HepG2 (cell line): ENCODE results near the gene ATP6V0D1. TPM values are rescaled to one million over a fixed set of nuclear protein-coding genes. Genes with fewer than 3 reads are reported as not detected.

Experiments
- ATAC-seq: fragments of 200-7000 bp; cut with Tn5 transposase; 3 replicates; pipeline ENCODE4 v1.9.1; 2020; ENCODE audit warnings: mild to moderate bottlenecking, moderate library complexity
- BruUV-seq: library from RNA; stranded (reverse); fragments of 400-500 nt; replicated peaks from 2 replicates; lab custom pipeline; 2021; lab: Mats Ljungman, UMichigan
- CTCF ChIA-PET: fragments of 300-600 bp; formaldehyde crosslinking; extraction: SDS; loops from one replicate; lab custom pipeline; 2021; ENCODE audit warnings: low total read pairs, inconsistent platforms, low intra/inter-chr PET ratio; lab: Yijun Ruan, JAX
- POLR2A ChIA-PET: fragments of 350-600 bp; sonication (Branson Sonifier 250); formaldehyde crosslinking; loops from one replicate; lab custom pipeline; 2020; ENCODE audit warnings: antibody characterized with exemption, inconsistent platforms; lab: Yijun Ruan, JAX
- DNase-seq: peaks from one replicate; pipeline ENCODE4 v3.0.0-alpha.2; 2015; ENCODE audit warnings: low spot score
- FAIRE-seq: peaks from 3 replicates; lab custom pipeline; 2011; peaks lifted over from hg19 to GRCh38; lab: Jason Lieb, UNC
- H2AFZ ChIP-seq: one replicate; pipeline ENCODE4 v1.6.1; 2011; ENCODE audit warnings: low read length, inconsistent platforms
- H3K27ac ChIP-seq: fragments of 300-600 bp; 3 replicates; pipeline ENCODE4 v1.8.0; 2011; ENCODE audit warnings: mixed run types, mild to moderate bottlenecking, mixed read lengths, low read length, inconsistent platforms; ENCODE audit not compliant: insufficient read depth; ENCODE audit errors: extremely low read length
- H3K27me3 ChIP-seq, 2 experiments: fragments of 200-600 bp in 1 of 2; 2 replicates in 1 of 2; 3 replicates in 1 of 2; pipeline versions ENCODE4 v1.6.0 to v1.8.0; 2011; ENCODE audit warnings: low read length in 2 of 2, mild to moderate bottlenecking in 2 of 2, moderate library complexity in 2 of 2, inconsistent platforms in 1 of 2; ENCODE audit not compliant: insufficient read depth in 2 of 2, control insufficient read depth in 1 of 2
- H3K36me3 ChIP-seq, 2 experiments: fragments of 200-600 bp in 1 of 2; replicated peaks in 1 of 2; 2 replicates in 1 of 2; 3 replicates in 1 of 2; pipeline versions ENCODE4 v1.5.1 to v1.8.0; 2011; ENCODE audit warnings: low read length in 2 of 2, inconsistent platforms in 1 of 2; ENCODE audit not compliant: insufficient read depth in 2 of 2, control insufficient read depth in 1 of 2
- H3K4me1 ChIP-seq: 2 replicates; pipeline ENCODE4 v1.5.1; 2012; ENCODE audit warnings: low read length, inconsistent platforms; ENCODE audit not compliant: insufficient read depth
- H3K4me2 ChIP-seq: 2 replicates; pipeline ENCODE4 v1.6.0; 2011; ENCODE audit warnings: low read depth, low read length, inconsistent platforms
- H3K4me3 ChIP-seq, 3 experiments: fragments of 200-600 bp in 1 of 3; sonication (generic), shearing (Covaris generic) in 1 of 3; replicated peaks in 1 of 3; 2 replicates each; pipeline ENCODE4 v1.5.1; 2011 to 2016; ENCODE audit warnings: low read length in 3 of 3, inconsistent platforms in 2 of 3, low read depth in 2 of 3, mild to moderate bottlenecking in 2 of 3, control low read depth in 1 of 3, mixed read lengths in 1 of 3; ENCODE audit not compliant: insufficient read depth in 1 of 3
- H3K79me2 ChIP-seq: one replicate; pipeline ENCODE4 v1.6.1; 2011; ENCODE audit warnings: low read length, inconsistent platforms; ENCODE audit not compliant: insufficient read depth
- H3K9ac ChIP-seq: 2 replicates; pipeline ENCODE4 v1.6.0; 2011; ENCODE audit warnings: mild to moderate bottlenecking, low read depth, low read length, inconsistent platforms; ENCODE audit not compliant: insufficient read depth
- H3K9me3 ChIP-seq: 2 replicates; pipeline ENCODE4 v1.5.1; 2012; ENCODE audit warnings: mild to moderate bottlenecking, low read length
- H4K20me1 ChIP-seq: 2 replicates; pipeline ENCODE4 v1.6.0; 2011; ENCODE audit warnings: inconsistent platforms, mild to moderate bottlenecking, low read length, moderate library complexity; ENCODE audit not compliant: insufficient read depth
- CBX5 ChIP-seq: sonication (generic); formaldehyde crosslinking; IDR thresholded peaks from 2 replicates; pipeline ENCODE4 v1.4.0; 2020; ENCODE audit warnings: missing genetic modification reagents, borderline replicate concordance
- CEBPB ChIP-seq: IDR thresholded peaks from 2 replicates; pipeline ENCODE4 v1.6.1; 2011; ENCODE audit warnings: low read depth, low read length, improper control_type of control experiment, borderline replicate concordance
- EZH2 ChIP-seq: conservative IDR thresholded peaks from 2 replicates; pipeline ENCODE4 v1.6.1; 2012; ENCODE audit warnings: mild to moderate bottlenecking, low read depth, low read length, moderate library complexity
- GTF2F1 ChIP-seq: fragments of 150-350 bp; IDR thresholded peaks from 2 replicates; pipeline ENCODE4 v1.6.1; 2014; ENCODE audit warnings: low read length
- KLF11 ChIP-seq: IDR thresholded peaks from 2 replicates; pipeline ENCODE4 v1.6.1; 2016; ENCODE audit warnings: missing compliant biosample characterization
- NONO ChIP-seq, 2 experiments: fragments of 450-650 bp in 1 of 2; sonication (generic) in 1 of 2; formaldehyde crosslinking in 1 of 2; IDR thresholded peaks in 1 of 2; conservative IDR thresholded peaks in 1 of 2; 2 replicates each; pipeline versions ENCODE4 v1.6.1 to v1.8.0; 2017 to 2022; ENCODE audit warnings: mild to moderate bottlenecking in 1 of 2, missing genetic modification reagents in 1 of 2, moderate library complexity in 1 of 2
- TAF15 ChIP-seq: fragments of 200-400 bp; formaldehyde crosslinking; IDR thresholded peaks from one replicate; pipeline ENCODE4 v1.6.1; 2018; ENCODE audit warnings: mild to moderate bottlenecking, low read depth, low read length; ENCODE audit not compliant: poor library complexity, severe bottlenecking
- TBL1XR1 ChIP-seq: fragments of 150-350 bp; IDR thresholded peaks from 2 replicates; pipeline ENCODE4 v1.6.1; 2014; ENCODE audit warnings: borderline replicate concordance, low read length; ENCODE audit not compliant: partially characterized antibody
- YEATS2 ChIP-seq: sonication (generic); formaldehyde crosslinking; IDR thresholded peaks from 2 replicates; pipeline ENCODE4 v1.4.0; 2020; ENCODE audit warnings: missing genetic modification reagents, borderline replicate concordance
- ZBTB38 ChIP-seq: sonication (generic); formaldehyde crosslinking; IDR thresholded peaks from 2 replicates; pipeline ENCODE4 v1.5.1; 2020; ENCODE audit warnings: mild to moderate bottlenecking, missing genetic modification reagents
- ZNF616 ChIP-seq: sonication (generic); formaldehyde crosslinking; IDR thresholded peaks from 2 replicates; pipeline ENCODE4 v1.5.0; 2020; ENCODE audit warnings: low read depth, mild to moderate bottlenecking, missing genetic modification reagents
- ZNF839 ChIP-seq: sonication (generic); formaldehyde crosslinking; IDR thresholded peaks from 2 replicates; pipeline ENCODE4 v1.4.0; 2020; ENCODE audit warnings: missing genetic modification reagents, mild to moderate bottlenecking, borderline replicate concordance
- WGBS: methylation state at CpG from one replicate; pipeline ENCODE4 v1.1.6; 2017; ENCODE audit warnings: low lambda C conversion rate; 5-methylcytosine and 5-hydroxymethylcytosine counted together
- in situ Hi-C: cut with HindIII; loops from 2 replicates; pipeline ENCODE4 v1.10.0; 2017; ENCODE audit warnings: low pct_unique_long_range_greater_than_20kb; ENCODE audit not compliant: extremely low pct_ligation_motif_present
- intact Hi-C: fragments of 100-400 bp; cut with micrococcal nuclease; formaldehyde crosslinking; loops from one replicate; pipeline ENCODE4 v1.10.0; 2022; ENCODE audit not compliant: unreplicated experiment
- polyA plus RNA-seq, 8 experiments: library from polyadenylated mRNA; depleted of rRNA in 3 of 8; stranded (reverse) in 7 of 8; unstranded in 1 of 8; fragments of >200 nt; fragmentation: Illumina TruSeq in 4 of 8; extraction: Trizol in 4 of 8; gene quantifications; 2 replicates each; pipeline versions ENCODE4 v1.2.1 to v1.2.3, GENCODE V29; 2011 to 2016; ENCODE audit warnings: low read depth in 4 of 8, missing spikeins in 1 of 8, mixed read lengths in 1 of 8; ENCODE audit not compliant: insufficient read depth in 1 of 8
- total RNA-seq, 5 experiments: library from RNA; depleted of rRNA; stranded (reverse); fragments of >200 nt; fragmentation: Illumina TruSeq; extraction: Trizol; gene quantifications; 2 replicates each; pipeline ENCODE4 v1.2.3, GENCODE V29; 2016; ENCODE audit warnings: low read depth in 1 of 5
- TF ChIP-seq, protein P1 (sequence below): sonication (generic); formaldehyde crosslinking; IDR thresholded peaks from 2 replicates; pipeline ENCODE4 v1.4.0; 2020; ENCODE audit warnings: missing genetic modification reagents
- TF ChIP-seq, protein P2 (sequence below): sonication (generic); formaldehyde crosslinking; IDR thresholded peaks from 2 replicates; pipeline ENCODE4 v1.4.0; 2020; ENCODE audit warnings: mild to moderate bottlenecking, missing genetic modification reagents
- TF ChIP-seq, protein P3 (sequence below): sonication (generic); formaldehyde crosslinking; IDR thresholded peaks from 2 replicates; pipeline ENCODE4 v1.8.0; 2022; ENCODE audit warnings: missing genetic modification reagents, mild to moderate bottlenecking, moderate library complexity, borderline replicate concordance

ATP6V0D1 gene
- total and polyA plus RNA-seq, 2 of the 13 experiments (the other 11 are each of a cell fraction or from before 2014, with no cell fraction given), result 51.1 to 61.3 TPM

DNA sequence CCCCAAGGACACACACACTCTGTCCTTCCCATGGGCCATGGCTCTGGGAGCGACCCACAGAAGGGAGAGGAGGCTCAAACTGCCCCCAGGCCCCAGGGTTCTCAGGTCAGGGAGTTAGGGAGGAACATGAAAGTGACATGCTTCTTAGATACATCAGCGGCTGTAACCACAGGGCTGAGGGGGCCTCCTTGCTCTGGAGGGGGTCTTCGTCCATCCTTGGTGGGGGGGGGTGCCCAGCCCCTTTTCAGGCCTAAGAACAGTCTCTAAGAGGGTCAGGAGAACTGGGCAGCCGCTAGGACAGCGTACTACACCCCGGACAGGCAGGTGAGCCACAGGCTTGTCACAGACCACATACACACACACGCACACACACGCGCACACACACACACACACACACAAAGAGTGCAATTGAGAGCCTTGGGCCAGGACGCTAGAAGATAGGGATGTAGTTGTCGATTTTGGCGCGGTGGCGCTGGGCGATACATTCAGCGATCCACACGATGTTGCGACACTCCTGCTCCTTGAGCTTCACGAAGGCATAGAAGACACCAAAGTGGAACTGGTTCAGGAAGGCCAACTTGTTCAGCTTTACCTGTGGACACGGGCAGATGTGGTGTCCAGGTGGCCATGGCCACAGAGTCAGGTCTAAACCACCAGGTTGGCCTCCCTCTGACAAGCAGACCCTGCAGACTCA lies 42.7 kb downstream of the ATP6V0D1 start:
- TSS peak; percentile 74 for BruUV-seq
- no peaks in the 10 kb centered on the region for H3K27me3 ChIP-seq
- in situ Hi-C loops, result no loop called here
- ATAC-seq (no peak), DNase-seq (no peak), FAIRE-seq (no peak)
- H3K4me2 ChIP-seq, result no peak overlapping the region
- TF ChIP-seq EZH2, result no peak
- no peak for TF ChIP-seq NONO (IDR thresholded peaks at IDR 0.05)
- TF ChIP-seq NONO (CRISPR knock-in tag; conservative IDR thresholded peaks at IDR 0.05), result 0 out of 2 replicates have a peak, but pooled peaks have one; percentile 20
- TF ChIP-seq CEBPB, result peak; percentile 75
- TF ChIP-seq ZBTB38 (CRISPR knock-in tag), result peak; percentile 24; the same call in 1 of the 2 replicates
- H3K4me1 ChIP-seq, result peaks cover 5% of the 10 kb centered on the region
- H3K9ac ChIP-seq, result no peak overlapping the region
- 97% methylated on average over 20 of the region's 20 CpGs for WGBS
- H3K79me2 ChIP-seq, result no peaks in the 10 kb centered on the region
- intact Hi-C loops, result no loop called here
- CTCF ChIA-PET, result no interaction called here
- POLR2A ChIA-PET, result no interaction called here
- no peaks in the 10 kb centered on the region for H3K9me3 ChIP-seq
- no peaks in the 10 kb centered on the region for H4K20me1 ChIP-seq
- H3K36me3 ChIP-seq, result peaks cover 11 to 33% of the 10 kb centered on the region in 2 experiments; a peak in 4 of 5 replicates
- no peak overlapping the region for H3K4me3 ChIP-seq
- H3K27ac ChIP-seq, result no peak overlapping the region
- H2AFZ ChIP-seq, result no peak overlapping the region

DNA sequence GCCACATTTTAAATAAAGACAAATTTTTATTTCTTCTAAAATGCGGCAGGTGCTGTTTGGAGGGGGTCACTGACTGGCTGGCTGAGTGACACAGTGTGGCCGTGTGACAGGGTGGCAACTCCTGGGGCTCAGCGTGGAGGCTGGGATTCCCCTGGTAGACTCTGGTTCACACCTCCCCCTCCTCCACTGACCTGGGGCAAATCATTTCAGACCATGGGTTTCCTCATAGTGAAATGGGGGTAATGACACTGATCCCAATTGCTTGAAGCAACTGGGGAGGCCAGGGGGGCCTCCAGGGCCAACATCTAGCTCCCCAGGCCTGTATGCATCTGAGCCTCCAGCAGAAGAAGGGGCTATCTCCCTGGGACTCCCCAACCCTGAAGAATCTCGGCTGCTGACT lies 43.4 kb downstream of the ATP6V0D1 start:
- H3K79me2 ChIP-seq, result no peaks in the 10 kb centered on the region
- no peak overlapping the region for H2AFZ ChIP-seq
- H3K36me3 ChIP-seq, result peaks cover 6 to 33% of the 10 kb centered on the region in 2 experiments; a peak in 3 of 5 replicates
- no peak overlapping the region for H3K4me3 ChIP-seq
- no TSS peak for BruUV-seq
- POLR2A ChIA-PET, result no interaction called here
- in situ Hi-C loops, result no loop called here
- H3K27me3 ChIP-seq, result no peaks in the 10 kb centered on the region
- no peak overlapping the region for H3K9ac ChIP-seq
- FAIRE-seq (no peak), ATAC-seq (no peak), DNase-seq (no peak)
- peaks cover 12% of the 10 kb centered on the region for H3K4me1 ChIP-seq
- 96% methylated on average over 4 of the region's 4 CpGs for WGBS
- CTCF ChIA-PET, result no interaction called here
- no peak overlapping the region for H3K4me2 ChIP-seq
- H3K9me3 ChIP-seq, result no peaks in the 10 kb centered on the region
- intact Hi-C loops, result no loop called here
- no peaks in the 10 kb centered on the region for H4K20me1 ChIP-seq
- no peak overlapping the region for H3K27ac ChIP-seq
- TF ChIP-seq GTF2F1 (no peak), ZNF616 (no peak), KLF11 (CRISPR knock-in tag) (no peak), CBX5 (CRISPR knock-in tag) (no peak), YEATS2 (CRISPR knock-in tag) (no peak), TAF15 (no peak), ZNF839 (CRISPR knock-in tag) (no peak), TBL1XR1 (no peak)
- TF ChIP-seq, protein P1, sequence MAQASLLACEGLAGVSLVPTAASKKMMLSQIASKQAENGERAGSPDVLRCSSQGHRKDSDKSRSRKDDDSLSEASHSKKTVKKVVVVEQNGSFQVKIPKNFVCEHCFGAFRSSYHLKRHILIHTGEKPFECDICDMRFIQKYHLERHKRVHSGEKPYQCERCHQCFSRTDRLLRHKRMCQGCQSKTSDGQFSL (CRISPR knock-in tag), result no peak
- TF ChIP-seq, protein P2, sequence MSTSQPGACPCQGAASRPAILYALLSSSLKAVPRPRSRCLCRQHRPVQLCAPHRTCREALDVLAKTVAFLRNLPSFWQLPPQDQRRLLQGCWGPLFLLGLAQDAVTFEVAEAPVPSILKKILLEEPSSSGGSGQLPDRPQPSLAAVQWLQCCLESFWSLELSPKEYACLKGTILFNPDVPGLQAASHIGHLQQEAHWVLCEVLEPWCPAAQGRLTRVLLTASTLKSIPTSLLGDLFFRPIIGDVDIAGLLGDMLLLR (CRISPR knock-in tag), result no peak
- TF ChIP-seq, protein P3, sequence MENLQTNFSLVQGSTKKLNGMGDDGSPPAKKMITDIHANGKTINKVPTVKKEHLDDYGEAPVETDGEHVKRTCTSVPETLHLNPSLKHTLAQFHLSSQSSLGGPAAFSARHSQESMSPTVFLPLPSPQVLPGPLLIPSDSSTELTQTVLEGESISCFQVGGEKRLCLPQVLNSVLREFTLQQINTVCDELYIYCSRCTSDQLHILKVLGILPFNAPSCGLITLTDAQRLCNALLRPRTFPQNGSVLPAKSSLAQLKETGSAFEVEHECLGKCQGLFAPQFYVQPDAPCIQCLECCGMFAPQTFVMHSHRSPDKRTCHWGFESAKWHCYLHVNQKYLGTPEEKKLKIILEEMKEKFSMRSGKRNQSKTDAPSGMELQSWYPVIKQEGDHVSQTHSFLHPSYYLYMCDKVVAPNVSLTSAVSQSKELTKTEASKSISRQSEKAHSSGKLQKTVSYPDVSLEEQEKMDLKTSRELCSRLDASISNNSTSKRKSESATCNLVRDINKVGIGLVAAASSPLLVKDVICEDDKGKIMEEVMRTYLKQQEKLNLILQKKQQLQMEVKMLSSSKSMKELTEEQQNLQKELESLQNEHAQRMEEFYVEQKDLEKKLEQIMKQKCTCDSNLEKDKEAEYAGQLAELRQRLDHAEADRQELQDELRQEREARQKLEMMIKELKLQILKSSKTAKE (CRISPR knock-in tag), result no peak
